HG03460 (cell line): ENCODE measurements around the gene POLR3K.
A peak's percentile ranks its signal among the peaks of the same experiment; 100 is the strongest.

Experiments used
- ATAC-seq: cut with Tn5 transposase; IDR thresholded peaks from one replicate; pipeline ENCODE4 v1.9.1; 2021; ENCODE audit not compliant: unreplicated experiment

Gene POLR3K

GRCh38 chr16:79151-80054 is 26.0 kb upstream of the POLR3K start:
- ATAC-seq: no peak

- ATAC-seq: peak; percentile 8
Observed at GRCh38 chr16:78444-79150, 25.2 kb upstream of the POLR3K start.

DNA sequence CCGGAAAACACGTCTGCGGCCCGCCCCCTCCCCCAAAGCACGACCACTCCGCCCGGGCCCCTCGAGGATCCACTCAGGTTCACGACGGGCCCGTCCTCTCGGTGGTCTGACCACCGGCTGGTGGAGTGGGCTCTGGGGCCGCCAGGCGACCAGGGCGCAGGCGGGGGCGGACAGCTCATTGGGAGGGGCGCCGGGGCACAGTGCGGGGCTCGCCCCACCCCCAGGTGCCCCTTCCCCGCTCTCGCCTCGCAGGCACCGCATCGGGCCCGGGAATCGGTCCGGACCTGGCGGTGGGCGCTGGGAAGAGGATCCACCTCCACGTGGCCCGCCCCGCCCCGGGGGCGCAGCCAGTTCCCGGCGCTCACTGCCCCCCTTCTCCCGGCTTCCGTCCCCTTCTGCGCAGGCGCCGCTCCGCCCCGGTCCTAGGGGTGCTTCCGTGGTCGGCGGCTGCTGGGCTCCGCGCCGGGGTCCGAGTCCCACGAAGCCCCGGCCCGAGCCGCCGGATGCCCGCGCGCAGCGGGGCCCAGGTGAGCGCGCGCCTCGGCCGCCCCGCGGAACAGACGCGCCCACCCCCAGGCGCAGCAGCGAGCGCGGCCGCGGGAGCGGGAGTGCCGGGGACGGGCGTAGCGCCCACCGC is 24.5 kb upstream of the POLR3K start, which contains the start of gene MPG:
MPG (plus strand) TSS at position 419 of the 637 bp plus-strand sequence; CDS start at position 504, 85 bp downstream.
- peak; percentile 68 for ATAC-seq

- ATAC-seq: peak; percentile 21
Observed at GRCh38 chr16:77273-77806, 23.9 kb upstream of the POLR3K start.

- ATAC-seq: no peak
Observed at GRCh38 chr16:76535-77272, 23.3 kb upstream of the POLR3K start.

DNA sequence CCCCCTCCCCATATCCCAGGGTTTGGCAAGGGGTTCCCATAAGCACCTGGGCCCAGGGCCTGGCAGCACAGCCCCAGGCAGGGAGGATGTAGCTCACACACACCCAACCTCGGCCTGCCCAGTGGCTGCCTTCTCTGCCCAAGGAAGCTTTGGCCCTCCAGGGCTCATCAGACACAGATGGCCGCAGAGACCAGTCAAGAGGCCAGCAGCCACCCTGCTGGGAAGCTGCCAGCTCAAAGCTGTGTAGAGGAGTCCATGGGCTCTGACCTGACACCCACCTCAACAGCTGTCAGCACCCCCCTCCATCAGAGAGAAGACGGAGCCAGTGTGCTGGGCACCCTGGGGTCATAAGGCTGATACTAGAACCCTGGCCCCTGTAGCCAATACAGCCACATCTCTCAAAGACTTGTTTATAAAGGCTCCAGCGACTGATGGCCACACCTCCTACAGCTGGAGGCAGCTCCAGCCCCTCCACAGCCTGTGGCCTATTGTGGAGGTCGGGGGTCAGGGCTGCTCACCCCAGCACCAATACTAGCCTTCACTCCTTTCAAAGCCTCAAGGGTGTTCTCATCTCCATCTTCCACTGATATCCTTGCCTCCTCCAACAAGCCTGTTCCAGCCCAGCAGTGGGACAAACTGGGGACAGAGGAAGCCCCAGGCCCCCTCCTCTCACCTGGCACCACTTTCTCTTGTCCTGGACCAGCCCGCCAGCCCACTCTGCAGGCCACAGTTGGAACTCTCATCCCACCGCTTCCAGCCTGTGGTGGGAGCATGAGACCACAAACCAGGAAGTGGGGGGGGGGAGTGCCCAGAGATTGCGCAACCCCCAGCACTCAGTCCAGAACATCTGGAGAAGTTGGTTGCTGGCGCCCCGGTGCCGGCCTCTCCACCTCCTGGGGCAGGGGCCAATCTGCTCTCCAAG is 22.4 kb upstream of the POLR3K start:
- ATAC-seq: no peak

DNA sequence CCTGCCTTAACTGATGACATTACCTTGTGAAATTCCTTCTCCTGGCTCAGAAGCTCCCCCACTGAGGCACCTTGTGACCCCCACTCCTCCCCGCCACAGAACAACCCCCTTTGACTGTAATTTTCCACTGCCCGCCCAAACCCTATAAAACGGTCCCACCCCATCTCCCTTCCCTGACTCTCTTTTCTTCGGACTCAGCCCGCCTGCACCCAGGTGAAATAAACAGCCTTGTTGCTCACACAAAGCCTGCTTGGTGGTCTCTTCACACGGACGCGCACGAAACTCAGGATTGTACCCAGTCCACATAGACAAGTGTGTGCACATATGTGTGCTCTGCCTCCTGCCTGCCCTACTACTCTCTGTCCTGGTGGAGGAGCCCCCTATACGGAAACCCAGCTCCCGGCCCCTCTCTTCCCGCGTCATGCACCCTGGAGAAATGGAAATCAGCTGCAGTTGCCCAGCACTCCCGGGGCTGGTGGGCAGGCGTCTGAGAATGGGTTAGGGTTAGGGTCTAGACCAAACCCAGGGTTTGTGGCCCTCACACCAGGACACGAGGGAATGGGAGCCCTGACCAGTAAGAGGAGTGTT is 21.4 kb upstream of the POLR3K start:
- ATAC-seq: no peak

DNA sequence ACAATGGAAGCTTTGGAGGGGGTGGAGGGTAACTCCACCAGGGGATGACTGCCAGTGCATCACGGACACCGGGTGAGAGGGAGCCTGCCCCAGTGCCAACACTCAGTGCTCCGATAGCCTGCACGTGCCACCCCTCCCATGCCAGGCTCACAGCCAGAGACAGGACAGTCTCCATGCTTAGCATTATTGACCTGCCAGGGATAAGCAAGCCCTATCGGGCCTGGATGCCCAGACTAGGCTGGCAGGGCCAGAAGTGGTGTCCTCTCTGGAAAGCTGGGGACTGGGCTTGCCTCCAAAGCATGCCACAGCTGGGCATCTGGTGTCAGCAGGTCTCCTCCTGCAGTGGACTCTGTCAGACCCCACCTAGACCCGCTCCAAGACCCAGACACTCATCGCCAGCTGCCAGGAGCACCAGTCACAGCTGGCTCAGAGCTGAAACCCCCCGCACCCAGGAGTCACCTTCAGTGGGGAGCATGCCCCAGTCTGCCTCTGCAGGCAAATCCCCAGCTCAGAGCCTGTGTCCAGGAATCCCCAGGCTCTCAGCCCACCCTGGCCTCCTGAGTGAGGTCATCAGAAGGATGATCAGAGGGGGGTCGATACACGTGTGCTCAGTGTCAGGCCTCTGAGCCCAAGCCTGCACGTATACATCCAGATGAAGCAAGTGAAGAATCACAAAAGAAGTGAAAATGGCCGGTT is 20.8 kb upstream of the POLR3K start:
- no peak for ATAC-seq

GRCh38 chr16:72561-73548 is 19.4 kb upstream of the POLR3K start, which contains the start of gene RHBDF1:
Gene RHBDF1 (minus strand): TSS chr16:72631. CDS start chr16:65015, 7,616 bp downstream.
- no peak for ATAC-seq

DNA sequence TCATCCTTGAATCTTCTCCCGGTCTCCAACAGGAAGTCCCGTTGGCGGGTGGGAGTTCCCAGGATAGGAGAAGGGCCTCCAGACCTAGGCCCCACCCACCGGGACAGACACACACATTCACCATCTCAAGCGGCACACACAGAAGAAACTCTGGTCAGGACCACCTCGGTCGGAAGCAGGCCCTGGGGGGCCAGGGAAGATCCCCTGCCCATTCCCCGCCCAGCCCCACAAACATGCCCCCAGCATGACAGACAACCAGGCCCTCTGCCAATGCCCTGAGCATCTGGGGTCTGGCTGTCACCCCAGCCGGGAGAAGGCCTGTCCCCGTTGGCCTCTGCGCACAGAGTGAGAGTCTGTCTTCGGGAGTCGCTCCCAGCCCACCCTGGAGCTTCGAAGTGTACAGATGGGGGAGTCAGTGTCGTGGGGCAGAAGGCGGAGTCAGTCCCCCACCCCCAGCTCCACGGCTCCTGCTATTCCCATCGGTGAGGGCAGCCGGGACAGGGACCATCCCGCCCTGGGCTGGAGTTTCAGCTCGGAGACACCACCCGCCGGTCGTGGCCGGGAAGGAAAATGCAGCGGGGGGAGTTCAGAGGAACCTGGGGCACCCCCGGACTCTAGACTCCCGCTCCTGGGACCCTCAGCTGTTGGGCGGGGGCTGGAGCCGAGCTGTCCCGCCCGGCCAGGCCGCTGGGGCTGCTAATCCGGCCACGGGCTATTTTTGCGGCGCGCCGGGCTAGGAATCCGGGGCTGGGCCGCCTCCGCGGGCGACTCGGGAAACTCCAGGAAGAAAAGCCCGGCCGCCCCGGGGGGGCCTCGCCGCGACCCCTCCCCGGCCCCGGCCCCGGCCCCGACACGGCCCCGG is 18.4 kb upstream of the POLR3K start:
- ATAC-seq: no peak

- ATAC-seq: no peak
Observed at GRCh38 chr16:71210-71539, 17.8 kb upstream of the POLR3K start.

GRCh38 chr16:69181-69580 is 15.8 kb upstream of the POLR3K start:
- ATAC-seq: no peak

DNA sequence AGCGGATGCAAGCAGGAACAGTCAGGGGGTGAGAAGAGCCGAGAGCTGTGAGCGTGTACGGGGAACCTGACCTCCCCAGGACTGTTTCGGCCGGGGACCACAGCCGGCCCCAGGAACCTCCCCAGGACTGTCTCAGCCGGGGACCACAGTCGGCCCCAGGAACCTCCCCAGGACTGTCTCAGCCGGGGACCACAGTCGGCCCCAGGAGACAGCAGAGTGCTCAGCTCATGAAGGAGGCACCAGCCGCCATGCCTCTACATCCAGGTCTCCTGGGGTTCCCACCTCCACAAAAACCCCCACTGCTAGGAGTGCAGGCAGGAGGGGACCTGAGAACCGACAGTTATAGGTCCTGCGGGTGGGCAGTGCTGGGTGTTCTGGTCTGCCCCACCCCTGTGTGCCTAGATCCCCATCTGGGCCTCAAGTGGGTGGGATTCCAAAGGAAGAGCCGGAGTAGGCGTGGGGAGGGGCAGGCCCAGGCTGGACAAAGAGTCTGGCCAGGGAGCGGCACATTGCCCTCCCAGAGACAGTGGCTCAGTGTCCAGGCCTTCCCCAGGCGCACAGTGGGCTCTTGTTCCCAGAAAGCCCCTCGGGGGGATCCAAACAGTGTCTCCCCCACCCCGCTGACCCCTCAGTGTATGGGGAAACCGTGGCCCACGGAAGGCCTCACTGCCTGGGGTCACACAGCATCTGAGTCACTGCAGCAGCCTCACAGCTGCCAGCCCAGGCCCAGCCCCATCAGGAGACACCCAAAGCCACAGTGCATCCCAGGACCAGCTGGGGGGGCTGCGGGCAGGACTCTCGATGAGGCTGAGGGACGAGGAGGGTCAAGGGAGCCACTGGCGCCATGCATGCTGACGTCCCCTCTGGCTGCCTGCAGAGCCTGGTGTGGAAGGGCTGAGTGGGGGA is 14.7 kb upstream of the POLR3K start:
- ATAC-seq: no peak

GRCh38 chr16:67183-67791 is 13.9 kb upstream of the POLR3K start:
- ATAC-seq: no peak
